ENCODE data around the gene SEPSECS.

Gene SEPSECS

GRCh38 chr4:25078523-25078922, 81.7 kb downstream of the SEPSECS start:
- no peaks in the 10 kb centered on the region for H3K4me1 ChIP-seq
- H3K36me3 ChIP-seq (replicated peaks) = no peaks in the 10 kb centered on the region
- in situ Hi-C loops (cut with MboI; ENCODE audit: low sequenced_read_pairs) = no loop called here
- H3K27me3 ChIP-seq (ENCODE audit: low read depth) = no peaks in the 10 kb centered on the region
- no peaks in the 10 kb centered on the region; the same call in 1 of the 2 replicates for H3K9me3 ChIP-seq
- H3K4me3 ChIP-seq = no peak overlapping the region
- no peak for DNase-seq (ENCODE audit: low spot score in 2 of 2)

GRCh38 chr4:25076625-25077398, 83.4 kb downstream of the SEPSECS start:
- DNase-seq (ENCODE audit: low spot score in 2 of 2) = no peak
- Histone ChIP-seq H3K4me3 (no peak overlapping the region), H3K36me3 (replicated peaks) (no peaks in the 10 kb centered on the region), H3K9me3 (no peaks in the 10 kb centered on the region; the same call in 1 of the 2 replicates), H3K27me3 (ENCODE audit: low read depth) (no peaks in the 10 kb centered on the region; the same call in 1 of the 2 replicates), H3K4me1 (no peaks in the 10 kb centered on the region)
- in situ Hi-C loops (cut with MboI; ENCODE audit: low sequenced_read_pairs) = no loop called here

- H3K4me3 ChIP-seq = no peak overlapping the region
- no peaks in the 10 kb centered on the region; the same call in 1 of the 2 replicates for H3K27me3 ChIP-seq (ENCODE audit: low read depth)
- no peaks in the 10 kb centered on the region for H3K4me1 ChIP-seq
- in situ Hi-C loops (cut with MboI; ENCODE audit: low sequenced_read_pairs) = no loop called here
- no peak for DNase-seq (ENCODE audit: low spot score in 2 of 2)
- H3K36me3 ChIP-seq (replicated peaks) = no peaks in the 10 kb centered on the region
- H3K9me3 ChIP-seq = no peaks in the 10 kb centered on the region; the same call in 1 of the 2 replicates
Measured at GRCh38 chr4:25075851-25076250, 84.4 kb downstream of the SEPSECS start.

- Histone ChIP-seq H3K36me3 (replicated peaks) (no peaks in the 10 kb centered on the region), H3K4me1 (no peaks in the 10 kb centered on the region), H3K9me3 (no peaks in the 10 kb centered on the region), H3K4me3 (no peak overlapping the region), H3K27me3 (ENCODE audit: low read depth) (no peaks in the 10 kb centered on the region; the same call in 1 of the 2 replicates)
- in situ Hi-C loops (cut with MboI; ENCODE audit: low sequenced_read_pairs) = no loop called here
- no peak for DNase-seq (ENCODE audit: low spot score in 2 of 2)
Measured at GRCh38 chr4:25075129-25075528, 85.1 kb downstream of the SEPSECS start.

- H3K9me3 ChIP-seq = no peaks in the 10 kb centered on the region
- H3K4me3 ChIP-seq = no peak overlapping the region
- H3K4me1 ChIP-seq = peaks cover 6% of the 10 kb centered on the region
- DNase-seq (ENCODE audit: low spot score in 2 of 2) = no peak
- no peaks in the 10 kb centered on the region; the same call in 1 of the 2 replicates for H3K27me3 ChIP-seq (ENCODE audit: low read depth)
- in situ Hi-C loops (cut with MboI; ENCODE audit: low sequenced_read_pairs) = no loop called here
- no peaks in the 10 kb centered on the region for H3K36me3 ChIP-seq (replicated peaks)
Measured at GRCh38 chr4:25070545-25070944, 89.7 kb downstream of the SEPSECS start.
